Hepatocyte (in vitro differentiated cells): ENCODE measurements around the gene PCLAF. TPM values are rescaled to one million over a fixed set of nuclear protein-coding genes. Genes with fewer than 3 reads are reported as not detected.

Experiments used
- DNase-seq: peaks from one replicate; pipeline ENCODE4 v3.0.0-alpha.2; 2016; ENCODE audit warnings: low spot score
- H2AFZ ChIP-seq: fragments of 200-600 bp; sonication (generic); 2 replicates; pipeline ENCODE4 v1.6.0; 2016; ENCODE audit warnings: antibody characterized with exemption, mild to moderate bottlenecking
- H3K27ac ChIP-seq: fragments of 200-600 bp; sonication (generic); 2 replicates; pipeline ENCODE4 v1.5.1; 2016; ENCODE audit warnings: mild to moderate bottlenecking
- H3K27me3 ChIP-seq: fragments of 200-600 bp; sonication (generic); 2 replicates; pipeline ENCODE4 v1.6.1; 2016
- H3K36me3 ChIP-seq: fragments of 200-600 bp; sonication (generic); replicated peaks from 2 replicates; pipeline ENCODE4 v1.5.1; 2016; ENCODE audit warnings: low read depth; ENCODE audit not compliant: insufficient read depth
- H3K4me1 ChIP-seq: fragments of 200-600 bp; sonication (generic); 2 replicates; pipeline ENCODE4 v1.5.1; 2016; ENCODE audit warnings: mild to moderate bottlenecking, moderate library complexity; ENCODE audit not compliant: insufficient read depth
- H3K4me2 ChIP-seq: fragments of 200-600 bp; sonication (generic); 2 replicates; pipeline ENCODE4 v1.6.0; 2016
- H3K4me3 ChIP-seq: fragments of 200-600 bp; sonication (generic); 2 replicates; pipeline ENCODE4 v1.5.1; 2016; ENCODE audit warnings: mild to moderate bottlenecking
- H3K79me2 ChIP-seq: fragments of 200-600 bp; sonication (generic); 2 replicates; pipeline ENCODE4 v1.6.0; 2017; ENCODE audit warnings: mild to moderate bottlenecking
- H3K9me2 ChIP-seq: fragments of 200-600 bp; sonication (generic); replicated peaks from 2 replicates; pipeline ENCODE4 v1.6.0; 2017; ENCODE audit warnings: mild to moderate bottlenecking; ENCODE audit not compliant: insufficient read depth
- H3K9me3 ChIP-seq: fragments of 200-600 bp; sonication (generic); 2 replicates; pipeline ENCODE4 v1.5.1; 2016; ENCODE audit warnings: low read depth, mild to moderate bottlenecking
- H4K20me1 ChIP-seq: fragments of 200-600 bp; sonication (generic); 2 replicates; pipeline ENCODE4 v1.6.0; 2016; ENCODE audit warnings: mild to moderate bottlenecking; ENCODE audit not compliant: insufficient read depth, poor library complexity, severe bottlenecking
- CTCF ChIP-seq: fragments of 200-600 bp; sonication (generic); IDR thresholded peaks from 2 replicates; pipeline ENCODE4 v1.5.1; 2016; ENCODE audit warnings: antibody characterized with exemption, mild to moderate bottlenecking; ENCODE audit not compliant: poor library complexity
- EZH2 ChIP-seq: fragments of 200-600 bp; sonication (generic); IDR thresholded peaks from 2 replicates; pipeline ENCODE4 v1.6.1; 2016; ENCODE audit warnings: antibody characterized with exemption, mild to moderate bottlenecking, borderline replicate concordance
- EZH2phosphoT487 ChIP-seq: fragments of 200-600 bp; sonication (generic); IDR thresholded peaks from one replicate; pipeline ENCODE4 v1.6.1; 2018; ENCODE audit warnings: antibody characterized with exemption, mild to moderate bottlenecking, low read depth, moderate library complexity; ENCODE audit not compliant: unreplicated experiment, severe bottlenecking
- WGBS: methylation state at CpG from one replicate; pipeline ENCODE4 v1.1.6; 2016; ENCODE audit warnings: low lambda C conversion rate; ENCODE audit errors: missing lambda C conversion rate; 5-methylcytosine and 5-hydroxymethylcytosine counted together
- polyA plus RNA-seq: library from polyadenylated mRNA; unstranded; fragments of >200 nt; fragmentation: Nextera tagmentation; extraction: Ambion mirVana; gene quantifications from 2 replicates; pipeline ENCODE4 v1.2.1, GENCODE V29; 2016
- total RNA-seq: library from RNA; depleted of rRNA; stranded (reverse); fragments of >200 nt; gene quantifications from 2 replicates; pipeline ENCODE4 v1.2.3, GENCODE V29; 2014

PCLAF gene
- total and polyA plus RNA-seq, 2 experiments from 2014 or later: 21.2 to 25.3 TPM

GRCh38 chr15:64344651-64345294, 36.5 kb downstream of the PCLAF start:
- H4K20me1 ChIP-seq: no peaks in the 10 kb centered on the region

GRCh38 chr15:64343841-64344240, 37.4 kb downstream of the PCLAF start:
- Histone ChIP-seq H3K4me1 (peaks cover 3% of the 10 kb centered on the region), H3K9me3 (no peaks in the 10 kb centered on the region), H3K9me2 (no peaks in the 10 kb centered on the region), H3K4me3 (no peak overlapping the region), H4K20me1 (no peaks in the 10 kb centered on the region), H3K27ac (no peak overlapping the region), H3K36me3 (no peaks in the 10 kb centered on the region), H3K4me2 (no peak overlapping the region), H3K79me2 (peaks cover 81% of the 10 kb centered on the region), H2AFZ (no peak overlapping the region), H3K27me3 (no peaks in the 10 kb centered on the region)
- 94% methylated on average over 2 of the region's 2 CpGs for WGBS
- DNase-seq: no peak
- TF ChIP-seq EZH2 (no peak), EZH2phosphoT487 (no peak), CTCF (no peak)

More at GRCh38 chr15:64344651-64345294, 36.5 kb downstream of the PCLAF start:
- Histone ChIP-seq H3K36me3 (no peaks in the 10 kb centered on the region), H3K27ac (no peak overlapping the region), H2AFZ (no peak overlapping the region), H3K4me1 (peaks cover 3% of the 10 kb centered on the region), H3K79me2 (peaks cover 86% of the 10 kb centered on the region), H3K9me3 (no peaks in the 10 kb centered on the region), H3K9me2 (no peaks in the 10 kb centered on the region), H3K4me2 (no peak overlapping the region), H3K4me3 (no peak overlapping the region), H3K27me3 (no peaks in the 10 kb centered on the region)
- no peak for DNase-seq
- TF ChIP-seq EZH2 (no peak), EZH2phosphoT487 (no peak), CTCF (no peak)

- H3K4me1 ChIP-seq: peaks cover 3% of the 10 kb centered on the region
- H3K36me3 ChIP-seq: no peaks in the 10 kb centered on the region
- peaks cover 77% of the 10 kb centered on the region for H3K79me2 ChIP-seq
- TF ChIP-seq EZH2 (no peak), CTCF (no peak), EZH2phosphoT487 (no peak)
- H3K4me3 ChIP-seq: no peak overlapping the region
- H3K27me3 ChIP-seq: no peaks in the 10 kb centered on the region
- no peaks in the 10 kb centered on the region for H3K9me2 ChIP-seq
- no peak overlapping the region for H3K27ac ChIP-seq
- no peaks in the 10 kb centered on the region for H3K9me3 ChIP-seq
- H3K4me2 ChIP-seq: no peak overlapping the region
- DNase-seq: no peak
- H4K20me1 ChIP-seq: no peaks in the 10 kb centered on the region
- no peak overlapping the region for H2AFZ ChIP-seq
These were observed 38.0 kb downstream of the PCLAF start for GRCh38 chr15:64343222-64343621.
